Muscle of arm (tissue), 14 donors: Measurements from ENCODE around the gene PRSS21. TPM values are rescaled to one million over a fixed set of nuclear protein-coding genes. Genes with fewer than 3 reads are reported as not detected.

Experiments used
- DNase-seq: peaks from one replicate; pipeline ENCODE4 v3.0.0-alpha.2; 2013
- long read RNA-seq, 11 donors: transcript quantifications; one replicate each; lab custom pipeline, GENCODE V29; 2026
- polyA plus RNA-seq, 12 donors: library from polyadenylated mRNA; unstranded; fragments of 120-200 nt; gene quantifications; one replicate each; pipeline ENCODE4 v1.2.1, GENCODE V29; 2013; ENCODE audit not compliant: insufficient read length in 12 of 12

The PRSS21 gene
- under 1 TPM in 3 of 12 donors, not detected in 9; 0.18 to 0.46 (median 0.19) TPM for polyA plus RNA-seq
- long read RNA-seq, donor 1, result 0 reads
- long read RNA-seq, donor 2, result 0 reads
- long read RNA-seq, donor 3, result 0 reads
- long read RNA-seq, donor 4, result 0 reads
- long read RNA-seq, donor 5, result 0 reads
- long read RNA-seq, donor 6, result 0 reads
- long read RNA-seq, donor 7, result 0 reads
- long read RNA-seq, donor 8, result 0 reads
- long read RNA-seq, donor 9, result 0 reads
- long read RNA-seq, donor 10, result 0 reads
- long read RNA-seq, donor 11, result 0 reads

GRCh38 chr16:2816751-2817339 is at the start of gene PRSS21:
PRSS21 (plus strand) TSS chr16:2817237; CDS start chr16:2817269, 32 bp downstream.
- no peak for DNase-seq

DNA sequence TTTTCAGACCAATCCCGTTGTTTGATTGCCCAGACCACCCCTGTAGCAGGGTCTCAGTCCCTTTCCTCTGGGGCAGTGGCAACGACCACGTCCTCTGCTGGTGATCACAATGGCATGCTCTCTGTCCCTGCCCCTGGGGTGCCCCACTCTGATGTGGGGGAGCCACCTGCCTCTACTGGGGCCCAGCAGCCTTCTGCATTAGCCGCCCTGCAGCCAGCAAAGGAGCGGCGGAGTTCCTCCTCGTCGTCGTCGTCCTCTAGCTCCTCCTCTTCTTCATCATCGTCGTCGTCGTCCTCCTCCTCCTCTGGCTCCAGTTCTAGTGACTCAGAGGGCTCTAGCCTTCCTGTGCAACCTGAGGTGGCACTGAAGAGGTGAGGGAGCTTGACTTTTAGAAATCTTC is 49.1 kb upstream of the PRSS21 start:
- DNase-seq, result no peak

GRCh38 chr16:2768403-2769089 is 48.5 kb upstream of the PRSS21 start:
- no peak for DNase-seq

DNA sequence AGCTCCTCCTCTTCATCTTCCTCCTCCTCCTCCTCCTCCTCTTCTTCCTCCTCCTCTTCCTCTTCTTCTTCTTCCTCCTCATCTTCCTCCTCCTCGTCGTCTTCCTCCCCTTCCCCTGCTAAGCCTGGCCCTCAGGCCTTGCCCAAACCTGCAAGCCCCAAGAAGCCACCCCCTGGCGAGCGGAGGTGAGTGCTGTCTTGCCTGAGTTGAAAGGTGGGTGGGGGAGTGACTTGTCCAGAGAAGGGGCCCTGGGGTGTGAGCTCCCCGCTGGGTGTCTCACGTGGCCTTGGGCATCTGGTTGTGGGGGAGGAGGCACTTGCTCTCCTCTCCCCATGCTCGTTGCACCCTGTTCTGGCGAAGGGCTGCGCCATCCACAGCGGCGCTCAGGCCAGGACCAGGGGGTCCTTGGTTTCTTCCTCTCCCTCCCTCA is 47.9 kb upstream of the PRSS21 start:
- no peak for DNase-seq

GRCh38 chr16:2769675-2770056 is 47.4 kb upstream of the PRSS21 start:
- DNase-seq, result no peak

DNA sequence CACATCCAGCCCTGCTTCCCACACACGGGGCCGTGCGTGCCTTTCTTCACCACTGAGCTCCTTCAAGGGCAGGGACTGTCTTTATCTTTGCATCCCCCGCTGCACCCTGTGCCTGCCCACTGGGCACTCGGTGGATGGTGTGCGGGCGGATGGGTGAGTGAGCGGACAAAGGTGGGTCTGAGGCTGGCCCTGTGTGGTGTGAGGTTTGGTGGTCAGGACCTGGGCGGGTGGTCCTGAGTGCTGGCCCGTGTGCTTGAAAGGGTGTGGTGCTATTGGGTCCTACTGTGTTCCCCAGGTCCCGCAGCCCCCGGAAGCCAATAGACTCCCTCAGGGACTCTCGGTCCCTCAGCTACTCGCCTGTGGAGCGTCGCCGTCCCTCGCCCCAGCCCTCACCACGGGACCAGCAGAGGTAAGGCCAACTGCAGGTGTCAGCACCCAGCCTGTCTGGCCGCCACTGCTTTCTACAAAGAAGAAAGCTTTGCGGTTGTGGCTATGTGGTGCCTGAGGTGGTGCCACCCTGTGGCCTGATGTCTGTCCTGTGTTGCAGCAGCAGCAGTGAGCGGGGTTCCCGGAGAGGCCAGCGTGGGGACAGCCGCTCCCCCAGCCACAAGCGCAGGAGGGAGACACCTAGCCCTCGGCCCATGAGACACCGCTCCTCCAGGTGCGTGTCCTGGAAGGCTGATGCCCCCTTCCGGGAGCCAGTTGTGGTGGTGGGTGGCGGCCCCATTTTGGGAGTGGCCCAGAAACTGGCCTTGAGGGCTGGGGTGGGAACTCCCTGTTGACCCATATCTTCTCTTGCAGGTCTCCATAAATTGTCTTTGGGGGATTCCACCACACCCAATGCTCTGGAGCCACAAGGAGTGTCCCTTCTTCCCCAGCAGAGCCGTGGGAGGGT is 46.7 kb upstream of the PRSS21 start:
- no peak for DNase-seq

DNA sequence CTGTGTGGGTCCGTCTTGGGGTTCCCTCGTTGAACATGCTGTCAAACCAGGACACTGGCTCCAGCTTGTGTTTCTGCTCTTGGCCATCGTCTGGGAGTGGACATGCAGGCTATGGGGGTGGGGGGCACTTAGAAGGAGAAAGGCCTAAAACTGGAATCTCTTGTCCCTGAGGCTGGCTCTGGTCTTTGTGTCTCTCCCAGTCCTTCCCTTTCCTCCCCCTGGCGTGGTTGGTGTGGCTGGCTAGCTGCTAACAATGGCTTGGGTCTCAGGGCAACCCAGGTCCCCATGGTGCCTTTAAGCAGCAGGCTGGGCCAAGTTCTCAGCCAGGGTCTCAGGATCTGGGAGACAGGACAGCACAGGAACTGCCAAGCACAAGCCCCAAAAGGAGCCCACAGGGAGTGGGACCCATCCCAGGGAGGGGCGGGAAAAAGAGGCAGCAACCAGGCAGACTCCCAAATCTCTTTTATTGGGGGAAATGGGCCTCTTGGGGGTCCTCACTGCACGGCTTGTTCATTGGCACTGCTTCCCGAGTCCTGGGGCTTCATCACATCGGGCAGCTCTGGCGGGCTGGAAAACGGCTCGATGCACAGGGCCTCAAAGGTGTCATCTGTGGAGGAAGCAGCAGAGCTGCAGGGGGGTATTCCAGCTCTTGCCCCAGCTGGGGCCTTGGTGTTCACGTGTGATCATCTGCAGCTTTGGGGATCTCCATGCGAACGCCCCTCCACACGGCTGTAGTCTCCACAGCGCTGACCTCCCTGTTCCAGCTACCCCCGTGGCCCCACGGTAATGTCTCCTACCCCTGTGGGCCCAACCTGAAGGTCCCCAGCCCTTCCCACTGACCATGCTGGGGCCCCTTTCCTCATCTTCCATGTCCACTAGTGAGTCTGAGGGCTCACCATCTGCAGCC is 45.3 kb upstream of the PRSS21 start:
- DNase-seq, result no peak

- DNase-seq, result no peak
These were observed 43.7 kb upstream of the PRSS21 start for GRCh38 chr16:2773188-2773968.

- DNase-seq, result no peak
These were observed 42.7 kb upstream of the PRSS21 start for GRCh38 chr16:2774161-2774891.

GRCh38 chr16:2775131-2775716 is 41.8 kb upstream of the PRSS21 start:
- DNase-seq, result no peak

- no peak for DNase-seq
These were observed 41.1 kb upstream of the PRSS21 start for GRCh38 chr16:2775765-2776499.

DNA sequence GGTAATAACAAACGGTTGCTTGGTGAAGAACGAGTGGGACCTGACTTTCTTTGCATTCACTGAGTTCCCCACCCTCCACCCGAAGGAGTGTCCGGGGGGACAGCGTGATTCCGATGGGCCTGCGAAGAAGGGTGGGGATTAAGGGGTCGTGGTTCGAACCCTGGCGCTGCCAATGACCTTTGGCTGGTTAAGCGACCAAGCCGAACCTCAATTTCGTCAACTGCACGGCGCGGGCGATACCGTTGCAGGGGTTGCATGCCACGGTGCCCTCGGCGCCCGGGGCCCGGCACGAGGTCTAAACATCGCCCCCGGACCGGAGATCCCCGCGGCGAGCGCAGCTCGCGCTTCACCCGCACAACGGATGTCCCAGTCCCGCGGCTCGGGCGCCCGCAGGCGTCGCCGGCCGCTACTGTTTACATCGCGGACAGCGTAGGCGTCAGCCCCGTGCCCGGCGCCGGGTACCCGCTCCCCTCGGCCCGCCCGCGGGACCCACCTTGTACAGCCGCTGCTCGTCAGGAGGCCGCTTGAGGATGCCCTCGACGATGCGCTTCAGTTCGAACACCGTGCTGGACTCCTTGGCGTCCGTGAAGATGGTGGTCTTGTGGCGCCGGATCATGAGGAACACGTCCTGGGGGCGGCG is 40.4 kb upstream of the PRSS21 start:
- DNase-seq, result no peak

- peak; percentile 89 for DNase-seq
These were observed 39.7 kb upstream of the PRSS21 start, which contains the start of gene ELOB for GRCh38 chr16:2777231-2777902. ELOB (minus strand) TSS chr16:2777280; CDS start chr16:2777239, 41 bp downstream.

- DNase-seq, result peak; percentile 17
These were observed 39.0 kb upstream of the PRSS21 start for GRCh38 chr16:2777903-2778629.

GRCh38 chr16:2778630-2778958 is 38.4 kb upstream of the PRSS21 start:
- DNase-seq, result no peak

DNA sequence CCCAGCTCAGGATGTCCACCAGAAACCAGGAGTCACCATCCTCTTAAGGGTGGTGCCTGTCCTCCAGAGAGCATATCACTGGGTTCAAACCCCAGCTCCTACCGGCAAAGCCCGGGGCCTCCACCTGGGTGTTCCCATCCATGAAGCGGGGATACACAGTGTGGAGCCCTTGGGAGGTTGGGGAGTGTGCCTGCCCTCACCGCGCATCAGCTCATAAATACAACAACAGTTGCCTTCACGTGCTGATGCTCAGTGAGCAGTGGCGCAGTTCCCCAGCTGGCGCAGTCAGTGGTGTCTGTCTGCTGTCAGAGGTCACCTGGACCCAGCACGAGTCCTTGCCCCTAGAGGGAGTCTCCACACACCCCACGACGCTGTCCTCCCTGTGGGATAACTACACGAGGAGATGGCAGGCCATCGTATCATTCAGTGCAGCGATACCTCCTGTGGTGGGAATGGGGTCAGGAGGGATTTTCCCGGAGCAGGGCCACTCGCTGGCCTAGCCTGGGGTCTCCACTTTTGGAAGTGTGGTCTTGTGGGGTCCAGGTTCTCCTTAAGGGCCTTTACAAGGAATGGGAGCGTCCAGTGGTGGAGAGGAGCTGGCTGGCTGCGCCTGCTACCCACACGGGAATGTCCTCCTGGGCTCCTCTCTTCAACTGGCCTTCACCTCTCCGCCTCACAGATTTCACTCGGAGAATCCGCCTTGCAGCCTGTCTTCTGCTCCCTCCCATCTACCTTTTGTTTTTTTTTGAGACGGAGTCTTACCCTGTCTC is 37.7 kb upstream of the PRSS21 start:
- DNase-seq, result no peak
